Stimulated activated CD4-positive, alpha-beta T cell treated with anti-CD3 and anti-CD28 coated beads, TNF-alpha, amount 100 ng/mL, for 1 hour (primary cell): ENCODE data around the gene CCBE1.
"Not testable (repeated sequence)": the region's sequence is repeated elsewhere in the genome, so short reads cannot be mapped to it uniquely, and the experiment has no call there.

Source experiments
- DNase-seq, 3 donors: peaks; one replicate each; pipeline ENCODE4 v3.0.0-alpha.2; 2020; ENCODE audit warnings: low read depth in 3 of 3, low spot score in 1 of 3

The CCBE1 gene

GRCh38 chr18:59657012-59657411 lies 40.2 kb downstream of the CCBE1 start:
- DNase-seq = no peak

DNA sequence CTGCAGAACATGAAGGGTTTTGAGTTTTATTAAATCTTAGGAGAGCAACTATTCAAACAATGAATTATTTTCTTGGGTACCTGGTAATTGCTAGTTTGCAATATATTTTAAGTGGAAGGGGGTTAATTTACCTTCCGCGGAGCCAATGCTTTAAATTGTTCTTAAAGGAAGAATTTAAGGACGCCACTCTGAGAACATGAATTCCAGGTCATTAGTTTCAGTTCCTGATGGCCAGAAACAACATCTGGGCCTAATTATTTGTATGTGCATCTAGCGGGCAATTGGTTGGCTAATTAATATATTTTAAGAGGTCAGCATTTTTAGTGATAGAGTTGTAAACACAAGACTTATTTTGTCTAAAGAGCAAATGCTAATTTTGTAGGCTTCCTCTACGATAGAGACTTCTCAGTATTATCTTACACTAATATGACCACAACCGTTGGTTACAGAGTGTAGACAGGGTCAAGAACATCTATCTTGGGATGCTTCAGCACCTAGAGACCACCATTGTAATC lies 40.8 kb downstream of the CCBE1 start:
- no peak for DNase-seq

DNA sequence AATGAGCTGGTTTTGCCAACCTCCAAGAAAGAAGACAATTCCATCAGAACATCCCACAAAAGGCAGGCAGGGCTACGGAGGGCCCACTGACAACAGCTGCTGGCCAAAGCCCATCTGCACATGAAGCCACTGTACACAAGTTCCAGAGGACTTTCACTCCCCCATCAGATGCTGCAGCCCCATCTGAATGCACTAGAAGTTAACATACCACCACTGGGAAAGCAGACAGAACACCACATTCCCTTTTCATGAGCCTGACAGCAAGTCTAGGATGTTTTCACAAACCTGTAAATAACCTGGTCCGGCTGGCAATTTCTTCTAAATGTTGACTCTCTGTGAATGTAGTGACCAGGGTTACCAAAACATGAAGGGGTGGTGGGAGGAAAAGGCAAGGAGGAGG lies 41.5 kb downstream of the CCBE1 start:
- no peak for DNase-seq

DNA sequence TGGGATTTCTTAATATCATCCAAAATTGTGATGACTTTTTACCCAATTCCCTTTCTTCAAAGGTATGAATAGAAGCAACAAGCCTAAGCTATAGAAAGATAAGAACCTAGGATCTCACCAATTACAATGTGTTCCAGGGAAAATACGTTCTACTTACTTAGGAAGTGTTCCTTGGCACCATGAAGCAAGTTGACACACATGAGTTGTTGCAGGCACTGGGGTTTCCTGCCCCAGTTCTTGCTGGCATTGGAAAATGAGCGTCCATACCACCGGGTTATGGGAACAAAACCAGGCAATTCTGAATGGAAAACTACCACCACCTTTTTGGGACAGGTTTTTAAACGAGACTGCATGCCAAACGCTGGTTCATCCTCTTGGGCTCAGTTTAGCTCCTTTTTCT lies 46.2 kb downstream of the CCBE1 start:
- no peak for DNase-seq

- no peak for DNase-seq
Observed at GRCh38 chr18:59650266-59650820, 46.9 kb downstream of the CCBE1 start.

- no peak for DNase-seq
Observed at GRCh38 chr18:59649591-59649990, 47.6 kb downstream of the CCBE1 start.

GRCh38 chr18:59648469-59648868 lies 48.8 kb downstream of the CCBE1 start:
- DNase-seq = not testable (repeated sequence)

- no peak for DNase-seq
Observed at GRCh38 chr18:59646963-59647307, 50.3 kb downstream of the CCBE1 start.

DNA sequence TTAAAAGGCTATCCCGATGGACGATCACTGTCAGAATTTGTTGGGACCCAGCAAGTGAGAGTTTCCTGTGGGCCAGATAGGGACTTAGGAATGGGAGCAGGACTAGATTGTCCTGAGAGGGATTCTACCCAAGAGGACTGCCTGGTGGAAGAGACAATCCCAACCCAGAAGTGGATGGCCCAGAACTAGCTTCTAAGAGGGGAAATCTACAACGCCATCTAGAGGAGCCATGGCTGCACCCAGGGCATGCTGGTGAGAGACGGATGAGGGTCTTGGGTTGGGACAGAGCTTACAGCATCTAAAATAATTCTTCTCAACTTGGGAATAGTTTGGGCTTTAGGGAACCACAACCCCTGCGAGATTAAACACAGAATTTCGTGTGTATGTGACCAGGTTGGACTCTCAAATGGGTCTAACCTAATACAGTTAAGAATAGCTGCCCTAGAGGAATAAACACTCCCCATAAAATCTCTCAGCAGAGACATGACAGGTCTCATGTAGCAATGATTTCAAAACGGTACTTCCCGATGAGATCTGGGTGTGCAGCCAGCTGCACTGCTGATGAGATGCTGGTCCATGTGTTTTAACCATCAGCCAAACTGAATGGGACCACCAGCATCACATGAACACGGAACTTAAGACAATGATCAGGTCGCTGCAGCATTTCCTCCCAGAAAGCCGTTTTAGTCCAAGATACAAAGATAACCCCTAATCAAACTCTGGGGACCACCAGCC lies 50.8 kb downstream of the CCBE1 start:
- DNase-seq = no peak

DNA sequence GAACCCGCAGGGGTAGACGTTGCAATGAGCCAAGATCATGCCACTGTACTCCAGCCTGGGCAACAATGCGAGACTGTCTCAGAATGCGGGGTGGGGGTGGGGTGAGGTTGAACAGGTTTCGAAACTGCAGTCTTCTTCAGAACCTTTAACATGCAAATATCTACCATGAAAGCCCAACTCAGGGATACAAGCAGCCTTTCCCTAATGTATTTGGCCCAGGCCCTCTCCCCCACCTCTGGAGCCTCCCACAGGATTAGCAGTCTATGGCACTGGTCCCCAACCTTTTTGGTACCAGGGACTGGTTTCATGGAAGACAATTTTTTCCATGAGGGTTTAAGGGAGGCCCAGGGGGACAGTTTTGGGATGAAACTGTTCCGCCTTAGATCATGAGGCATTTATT lies 53.5 kb downstream of the CCBE1 start:
- DNase-seq = no peak

GRCh38 chr18:59640721-59641120 lies 56.5 kb downstream of the CCBE1 start:
- no peak for DNase-seq

- DNase-seq = no peak
Observed at GRCh38 chr18:59639821-59640220, 57.4 kb downstream of the CCBE1 start.

DNA sequence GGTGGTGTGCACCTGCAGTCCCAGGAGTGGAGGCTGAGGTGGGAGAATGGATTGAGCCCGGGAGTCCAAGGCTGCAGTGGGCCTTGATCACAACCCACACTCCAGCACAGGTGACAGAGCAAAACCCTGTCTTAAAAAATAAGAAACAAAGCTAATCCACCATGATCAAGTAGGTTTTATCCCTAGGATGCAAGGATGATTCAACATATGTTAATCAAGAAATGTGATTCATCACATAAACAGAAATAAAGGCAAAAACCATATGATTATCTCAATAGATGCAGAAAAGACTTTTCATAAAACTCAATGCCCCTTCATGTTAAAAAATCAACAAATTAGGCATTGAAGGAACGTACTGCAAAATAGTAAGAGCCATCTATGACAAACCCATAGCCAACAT lies 58.1 kb downstream of the CCBE1 start:
- DNase-seq = no peak

DNA sequence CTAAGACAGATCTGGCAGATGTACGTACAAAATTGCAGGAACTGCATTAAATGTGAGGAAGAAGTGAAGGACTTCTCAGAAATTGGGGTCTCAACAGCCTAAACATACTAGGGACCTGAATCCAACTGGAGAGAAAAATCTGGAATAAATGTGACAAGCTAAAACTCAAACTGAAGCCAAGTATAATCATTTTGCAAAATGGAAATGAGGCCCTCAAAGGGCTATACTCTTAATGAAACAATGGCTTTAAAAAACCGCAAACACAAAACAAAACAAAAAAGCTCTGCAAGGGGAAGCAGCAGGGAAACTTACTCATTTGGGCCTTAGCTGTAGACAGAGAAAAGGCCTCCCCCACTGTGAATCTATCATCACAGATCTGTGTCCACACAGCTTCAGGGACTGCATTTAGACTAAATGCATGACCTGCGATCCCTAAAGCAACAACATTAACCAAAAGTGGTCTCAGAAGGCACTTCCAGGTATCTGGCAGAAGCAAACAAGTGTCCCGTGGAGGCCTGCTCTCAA lies 63.2 kb downstream of the CCBE1 start:
- DNase-seq = no peak

DNA sequence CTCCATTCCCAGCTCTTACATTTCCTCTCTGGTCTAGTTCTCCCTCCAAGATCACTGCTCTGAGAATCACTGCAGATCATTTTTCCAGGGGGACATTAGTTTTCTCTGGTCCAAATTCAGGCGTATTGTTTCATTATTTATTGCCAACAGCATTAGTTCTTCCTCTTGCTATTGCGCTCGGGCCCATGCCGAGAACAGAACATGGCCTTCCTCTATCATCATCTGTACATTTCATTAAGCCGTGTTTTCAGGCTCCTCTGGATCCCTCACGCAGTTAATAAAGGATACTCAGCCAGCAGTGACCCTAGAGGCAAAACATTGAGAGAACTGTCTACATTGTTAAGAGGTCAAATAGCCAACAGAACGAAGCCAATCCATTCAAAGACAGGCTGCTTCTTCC lies 63.9 kb downstream of the CCBE1 start:
- DNase-seq = no peak

DNA sequence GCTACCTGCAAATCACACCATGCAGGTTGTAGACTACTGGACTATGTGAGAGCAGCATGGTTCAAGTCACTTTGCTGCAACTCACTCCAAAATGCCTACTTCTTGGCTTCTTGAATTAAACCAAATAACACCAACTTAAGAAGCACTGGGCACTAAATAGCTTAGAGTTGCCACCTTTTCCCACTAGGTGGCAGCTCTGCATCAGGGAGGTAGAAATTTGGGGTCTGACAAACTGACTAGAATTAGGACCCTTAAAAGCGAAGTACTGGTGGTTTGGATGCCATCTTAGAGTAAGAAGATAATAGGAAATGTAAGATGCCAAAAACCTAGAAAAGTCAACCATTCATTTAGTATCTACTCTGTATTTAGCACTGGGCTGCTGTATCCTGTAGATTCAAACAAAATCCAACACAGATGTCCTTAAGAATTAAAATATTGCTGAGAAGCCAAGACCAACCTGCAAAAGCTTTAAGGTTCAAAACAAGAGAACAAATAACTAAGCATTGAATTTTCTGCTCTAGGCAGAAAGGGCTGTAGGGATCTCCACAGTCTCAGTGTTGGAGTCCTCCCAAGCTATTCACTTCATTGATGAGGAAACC lies 65.5 kb downstream of the CCBE1 start:
- no peak for DNase-seq

DNA sequence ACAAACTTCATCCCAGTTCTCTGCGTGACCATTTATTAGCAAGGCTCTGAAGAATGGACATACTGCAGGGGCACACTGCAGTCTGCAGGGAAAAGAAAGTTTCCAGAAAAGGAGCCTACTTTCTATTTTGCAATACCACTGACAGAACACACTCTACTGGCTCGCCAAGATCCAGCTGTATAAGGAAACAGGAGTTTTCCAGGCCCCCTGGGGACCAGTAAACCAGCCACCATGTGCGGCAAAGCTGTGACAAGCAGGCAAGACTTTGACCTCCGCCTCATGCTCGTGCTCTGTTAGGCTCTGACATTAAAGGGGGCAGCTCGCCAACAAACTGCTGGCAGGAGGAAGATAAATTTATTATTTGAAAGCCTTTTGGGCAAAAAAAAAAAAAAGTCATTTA lies 67.3 kb downstream of the CCBE1 start:
- no peak for DNase-seq

DNA sequence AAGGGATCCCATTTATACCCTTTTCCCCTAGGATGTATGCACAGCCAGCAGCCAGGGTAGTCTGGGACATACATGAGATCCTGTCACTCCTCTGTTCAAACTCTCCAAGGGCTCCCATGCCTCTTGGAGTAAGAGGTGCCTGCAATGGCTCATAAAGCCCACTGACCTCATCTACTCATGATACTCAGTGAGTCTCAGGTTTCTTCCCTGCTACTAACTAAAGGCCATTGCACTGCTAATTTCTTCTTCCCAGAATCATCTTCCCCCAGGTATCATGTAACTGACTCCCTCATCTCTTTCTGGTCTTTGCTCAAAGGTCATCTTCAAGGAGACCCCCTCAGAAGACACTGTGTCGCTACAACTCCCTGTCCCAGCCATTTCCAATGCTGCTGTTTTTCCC lies 68.2 kb downstream of the CCBE1 start:
- no peak for DNase-seq

GRCh38 chr18:59627414-59627813 lies 69.8 kb downstream of the CCBE1 start:
- DNase-seq = no peak

GRCh38 chr18:59624369-59624765 lies 72.9 kb downstream of the CCBE1 start:
- no peak for DNase-seq

DNA sequence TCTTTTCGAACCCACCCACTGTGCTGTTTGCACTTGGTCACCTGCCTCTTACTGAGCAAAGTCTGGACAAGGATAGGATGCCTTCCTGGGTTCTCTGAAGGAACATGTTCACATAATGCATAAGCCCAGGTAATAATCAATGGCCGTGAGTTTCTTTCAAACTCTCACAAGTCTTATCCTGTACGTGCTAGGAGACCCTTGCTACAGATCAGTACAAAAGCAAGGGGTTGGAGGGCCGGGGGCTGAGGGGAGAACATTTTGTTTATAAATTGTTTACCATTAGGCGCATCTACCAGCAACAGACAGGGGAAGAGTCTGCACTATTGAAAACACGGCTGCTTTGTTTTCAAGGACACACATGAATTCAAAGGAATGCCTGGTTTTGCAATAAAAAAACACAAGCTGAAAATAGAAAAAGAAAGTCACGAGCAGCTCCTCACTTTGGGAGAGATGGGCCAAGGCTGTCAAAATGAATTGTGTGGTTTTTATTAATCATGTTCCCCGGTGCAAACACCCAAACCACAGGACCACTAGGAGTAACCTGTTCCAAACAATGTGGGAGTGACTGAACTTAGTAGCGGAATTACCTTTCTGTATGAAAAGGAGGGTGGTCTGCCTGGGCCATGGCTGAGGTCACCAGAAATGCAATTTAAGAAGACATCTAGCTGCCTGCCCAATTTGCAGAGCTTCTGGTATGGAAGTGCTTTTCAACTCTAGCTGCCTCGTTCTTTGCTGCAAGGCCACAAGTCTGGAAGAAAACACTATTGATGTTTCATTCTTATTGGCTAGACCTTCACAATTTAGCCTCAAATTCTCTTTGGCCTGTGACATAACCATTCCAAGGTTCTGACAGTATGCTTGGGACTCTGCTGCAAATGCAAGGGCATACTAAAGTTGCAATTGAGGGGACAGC lies 73.5 kb downstream of the CCBE1 start:
- DNase-seq = no peak
